HG02610 (cell line): ENCODE measurements around the gene CD82.

Experiments used
- ATAC-seq: cut with Tn5 transposase; IDR thresholded peaks from one replicate; pipeline ENCODE4 v1.9.1; 2021; ENCODE audit warnings: mild to moderate bottlenecking, moderate library complexity; ENCODE audit not compliant: unreplicated experiment

Gene CD82

DNA sequence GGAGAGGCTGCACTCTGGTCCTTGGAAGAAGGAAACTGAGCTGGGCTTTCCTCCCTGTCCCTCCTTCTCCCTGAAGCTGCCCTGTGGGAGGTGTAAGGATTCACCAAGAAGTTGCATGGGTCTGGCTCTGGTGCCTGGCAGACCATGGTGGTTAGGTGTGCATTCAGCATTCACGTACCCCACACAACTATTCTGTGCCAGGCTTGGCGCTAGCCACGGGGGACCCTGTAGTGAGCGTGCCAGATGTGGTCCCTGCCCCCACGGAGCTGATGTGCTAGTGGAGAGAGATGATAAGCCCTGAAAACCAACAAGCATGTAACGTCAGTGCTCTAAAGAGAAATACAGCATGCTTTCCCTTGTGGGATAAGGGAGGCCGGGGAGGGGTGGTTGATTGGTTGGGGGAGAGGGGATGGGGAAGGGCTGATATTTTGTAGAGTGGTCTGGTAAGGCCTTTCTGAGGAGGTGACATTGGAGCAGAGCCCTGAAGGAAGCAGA lies 48.9 kb downstream of the CD82 start:
- ATAC-seq: no peak

- no peak for ATAC-seq
Observed at GRCh38 chr11:44615041-44615755, 49.7 kb downstream of the CD82 start.

DNA sequence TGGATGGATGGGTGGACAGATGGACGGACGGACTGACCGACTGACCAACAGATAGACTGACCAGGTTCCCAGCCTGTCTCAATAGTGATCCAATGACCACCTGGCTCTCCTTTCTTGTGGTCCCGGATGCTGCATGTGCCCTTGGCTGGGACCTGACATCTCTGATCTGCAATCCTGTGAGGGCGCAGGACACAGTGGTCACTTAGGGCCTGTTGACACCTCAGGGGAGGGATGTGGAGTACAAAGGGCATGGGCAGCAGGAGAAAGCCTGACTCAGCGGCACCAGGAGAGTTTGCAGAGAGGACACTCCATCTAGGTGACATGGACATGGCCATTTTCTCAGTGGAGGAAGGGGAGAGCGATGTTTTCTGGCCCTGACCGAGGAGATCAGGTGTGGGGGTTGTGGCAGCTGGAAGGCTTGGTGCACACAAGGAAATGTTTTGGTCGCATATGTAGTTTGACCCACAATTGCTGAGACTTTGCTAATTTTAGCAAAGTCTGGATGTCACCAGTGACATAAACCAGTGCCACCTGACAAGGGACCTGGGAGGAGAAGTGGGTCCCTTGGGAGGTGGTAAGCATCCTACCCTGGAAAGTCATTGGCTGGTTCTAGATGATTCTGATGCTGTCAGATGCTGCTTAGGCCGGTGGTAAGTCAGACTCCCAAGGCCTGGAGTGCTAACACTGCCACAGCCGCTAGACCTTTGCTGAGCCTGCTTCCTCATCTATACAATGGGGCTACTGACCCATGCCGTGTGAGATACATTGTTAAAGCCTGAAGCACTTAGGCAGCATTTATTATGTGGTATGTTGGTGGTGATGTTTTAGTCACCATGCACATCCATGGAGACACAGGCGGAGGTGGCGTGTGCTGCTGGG lies 50.7 kb downstream of the CD82 start:
- ATAC-seq: no peak

- ATAC-seq: no peak
Observed at GRCh38 chr11:44617671-44618461, 52.4 kb downstream of the CD82 start.

- ATAC-seq: no peak
Observed at GRCh38 chr11:44618561-44619425, 53.3 kb downstream of the CD82 start.

GRCh38 chr11:44620328-44620725 lies 54.9 kb downstream of the CD82 start:
- no peak for ATAC-seq

- no peak for ATAC-seq
Observed at GRCh38 chr11:44621140-44621681, 55.7 kb downstream of the CD82 start.

GRCh38 chr11:44621784-44622183 lies 56.3 kb downstream of the CD82 start:
- no peak for ATAC-seq

- ATAC-seq: no peak
Observed at GRCh38 chr11:44622190-44622650, 56.8 kb downstream of the CD82 start.

DNA sequence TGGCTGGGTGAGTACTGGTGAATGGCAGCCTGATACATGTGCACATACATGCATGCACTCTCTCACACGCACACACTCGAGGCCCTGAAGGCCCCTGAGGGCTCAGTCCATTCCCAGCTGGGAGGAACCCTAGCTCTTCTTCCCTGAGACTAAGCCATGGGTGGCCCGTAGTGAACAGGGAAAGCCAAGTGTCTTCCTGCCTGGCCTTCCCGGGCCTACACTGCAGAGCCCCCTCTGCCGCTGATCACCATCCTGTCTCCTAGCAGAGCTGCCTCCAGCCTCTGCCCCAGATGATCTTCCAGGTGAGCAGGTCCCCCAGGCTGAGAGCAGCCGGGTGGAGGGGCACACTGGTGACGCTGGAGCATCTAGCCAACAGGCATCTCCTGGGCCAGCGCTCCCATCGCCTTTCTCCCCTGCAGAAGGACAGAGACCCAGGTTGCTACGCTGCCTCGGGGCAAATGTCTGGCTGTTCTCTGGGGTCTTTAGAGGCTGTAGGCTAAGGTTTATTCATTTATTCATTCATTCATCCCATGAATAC lies 57.3 kb downstream of the CD82 start:
- no peak for ATAC-seq

DNA sequence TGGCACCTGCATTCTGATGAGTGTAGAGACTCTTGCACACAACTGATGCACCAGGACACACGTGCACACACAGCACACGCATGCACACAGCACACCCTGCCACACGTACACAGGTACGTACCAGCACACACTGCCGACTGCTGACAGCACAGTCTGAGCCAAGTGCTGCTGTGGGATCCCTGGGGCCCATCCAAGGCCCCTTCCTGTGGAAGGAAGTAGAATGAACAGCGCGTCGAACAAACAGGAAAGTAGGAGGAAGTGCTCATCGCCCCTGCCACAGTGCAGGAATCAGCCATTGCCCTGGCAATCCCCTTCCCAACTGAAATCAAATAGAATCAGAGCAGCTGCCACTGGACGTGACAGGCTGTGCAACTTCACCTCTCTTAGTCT lies 57.9 kb downstream of the CD82 start:
- ATAC-seq: no peak

DNA sequence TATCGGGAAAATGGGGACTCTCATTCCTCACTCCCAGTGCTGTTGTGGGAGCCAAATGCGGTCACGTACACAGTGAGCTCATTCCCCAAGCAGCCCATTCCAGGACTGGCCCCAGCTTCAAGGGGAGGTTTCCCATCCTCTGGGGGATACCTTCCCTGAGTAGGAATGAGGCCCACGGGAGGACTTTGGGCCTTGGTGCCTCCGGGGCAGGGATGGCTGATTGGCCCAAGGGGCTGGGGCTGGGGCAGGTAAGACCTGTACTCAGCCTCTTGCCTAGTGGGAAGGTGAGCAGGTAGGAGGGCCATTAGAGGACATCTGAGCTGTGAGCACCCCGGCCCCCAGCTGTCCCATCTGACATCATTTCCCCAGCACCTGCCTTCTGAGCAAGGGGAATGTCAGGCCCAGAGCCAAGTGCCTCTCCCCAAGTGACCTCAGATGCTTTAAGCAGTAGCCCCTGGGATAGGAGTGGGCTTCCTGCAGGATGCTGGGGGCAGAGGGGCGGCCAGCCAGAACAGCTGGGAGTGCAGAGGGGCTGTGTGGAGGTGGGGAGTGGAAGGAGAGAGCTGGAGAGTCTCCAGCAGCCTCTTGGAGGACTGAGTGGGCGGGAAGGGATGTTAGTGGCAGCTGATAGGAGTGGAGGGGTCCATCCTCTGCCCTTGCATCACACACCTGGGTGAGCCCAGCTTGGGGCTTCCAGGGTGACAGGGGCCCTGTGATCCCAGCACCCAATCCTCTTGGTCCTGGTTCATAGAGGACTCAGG lies 58.4 kb downstream of the CD82 start:
- no peak for ATAC-seq

GRCh38 chr11:44624761-44625221 lies 59.3 kb downstream of the CD82 start:
- no peak for ATAC-seq

DNA sequence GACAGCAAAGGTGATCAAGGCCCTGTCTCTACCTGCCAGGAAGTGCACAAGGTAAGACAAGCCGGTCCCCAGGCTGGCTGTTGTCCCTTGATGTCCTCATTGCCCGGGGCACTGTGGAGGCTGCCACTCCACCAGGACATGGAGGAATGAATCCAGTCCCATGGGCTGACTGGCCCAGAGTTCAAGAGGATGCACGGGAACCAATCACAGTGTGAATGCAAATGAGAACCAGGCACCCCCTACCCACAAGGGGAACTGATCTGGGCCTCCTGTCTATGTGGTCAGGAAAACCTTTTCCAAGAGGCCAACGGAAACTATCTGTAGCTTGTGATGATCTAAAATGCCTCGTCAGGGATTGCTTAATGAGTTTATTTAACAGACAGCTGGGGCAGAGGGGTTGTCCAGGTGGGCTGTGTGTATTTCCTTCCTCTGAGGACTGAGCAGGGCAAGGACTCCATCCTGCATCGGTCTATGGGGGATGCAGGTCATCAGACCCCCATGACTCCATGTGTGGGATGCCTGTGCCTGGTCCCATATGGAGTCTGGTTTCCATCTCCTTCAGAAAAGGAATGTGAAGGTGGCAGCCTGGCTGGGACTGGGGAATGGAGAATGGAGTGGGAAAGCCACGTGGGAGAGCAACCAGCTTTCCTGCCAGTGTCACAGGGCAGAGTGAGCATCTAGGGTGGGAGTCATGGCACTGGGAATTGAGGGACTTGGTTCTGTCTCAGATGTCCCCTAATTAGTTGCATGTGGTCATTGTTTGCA lies 60.5 kb downstream of the CD82 start:
- no peak for ATAC-seq

GRCh38 chr11:44626645-44627044 lies 61.2 kb downstream of the CD82 start:
- no peak for ATAC-seq

- no peak for ATAC-seq
Observed at GRCh38 chr11:44627165-44627789, 61.8 kb downstream of the CD82 start.

GRCh38 chr11:44627911-44628729 lies 62.7 kb downstream of the CD82 start:
- ATAC-seq: peak; percentile 74
